ENCODE results near the gene MRPL54. TPM values are rescaled to one million over a fixed set of nuclear protein-coding genes. Genes with fewer than 3 reads are reported as not detected.

Gene MRPL54
- total RNA-seq, 1 donor from 2014 or later, result 53.2 TPM

- Mint-ChIP-seq H3K9me3 (ENCODE audit: unreplicated experiment) (no peaks in the 10 kb centered on the region), H3K27ac (ENCODE audit: unreplicated experiment) (no peak overlapping the region), H3K4me3 (ENCODE audit: unreplicated experiment) (no peak overlapping the region), H3K27me3 (ENCODE audit: unreplicated experiment) (peaks cover 27% of the 10 kb centered on the region), H3K4me1 (ENCODE audit: unreplicated experiment) (peaks cover 4% of the 10 kb centered on the region), H3K36me3 (ENCODE audit: unreplicated experiment) (no peaks in the 10 kb centered on the region)
- DNase-seq (ENCODE audit: extremely low spot score, unreplicated experiment), result no peak
- TF ChIP-seq CTCF (IDR thresholded peaks at IDR 0.05), result no peak
Observed at GRCh38 chr19:3803986-3804385, 41.5 kb downstream of the MRPL54 start.

GRCh38 chr19:3804429-3804828, 41.9 kb downstream of the MRPL54 start:
- no peak overlapping the region for H3K27ac Mint-ChIP-seq (ENCODE audit: unreplicated experiment)
- H3K36me3 Mint-ChIP-seq (ENCODE audit: unreplicated experiment), result no peaks in the 10 kb centered on the region
- H3K9me3 Mint-ChIP-seq (ENCODE audit: unreplicated experiment), result no peaks in the 10 kb centered on the region
- no peak for DNase-seq (ENCODE audit: extremely low spot score, unreplicated experiment)
- peaks cover 22% of the 10 kb centered on the region for H3K27me3 Mint-ChIP-seq (ENCODE audit: unreplicated experiment)
- peaks cover 4% of the 10 kb centered on the region for H3K4me1 Mint-ChIP-seq (ENCODE audit: unreplicated experiment)
- TF ChIP-seq CTCF (IDR thresholded peaks at IDR 0.05), result no peak
- H3K4me3 Mint-ChIP-seq (ENCODE audit: unreplicated experiment), result no peak overlapping the region

GRCh38 chr19:3805859-3806258, 43.4 kb downstream of the MRPL54 start:
- TF ChIP-seq CTCF (IDR thresholded peaks at IDR 0.05), result no peak
- peaks cover 4% of the 10 kb centered on the region for H3K4me1 Mint-ChIP-seq (ENCODE audit: unreplicated experiment)
- no peak overlapping the region for H3K27ac Mint-ChIP-seq (ENCODE audit: unreplicated experiment)
- no peaks in the 10 kb centered on the region for H3K9me3 Mint-ChIP-seq (ENCODE audit: unreplicated experiment)
- H3K36me3 Mint-ChIP-seq (ENCODE audit: unreplicated experiment), result no peaks in the 10 kb centered on the region
- no peak for DNase-seq (ENCODE audit: extremely low spot score, unreplicated experiment)
- peaks cover 18% of the 10 kb centered on the region for H3K27me3 Mint-ChIP-seq (ENCODE audit: unreplicated experiment)
- H3K4me3 Mint-ChIP-seq (ENCODE audit: unreplicated experiment), result no peak overlapping the region

GRCh38 chr19:3807131-3807480, 44.6 kb downstream of the MRPL54 start:
- no peak for DNase-seq (ENCODE audit: extremely low spot score, unreplicated experiment)
- no peaks in the 10 kb centered on the region for H3K4me1 Mint-ChIP-seq (ENCODE audit: unreplicated experiment)
- no peak for TF ChIP-seq CTCF (IDR thresholded peaks at IDR 0.05)
- H3K4me3 Mint-ChIP-seq (ENCODE audit: unreplicated experiment), result no peak overlapping the region
- no peak overlapping the region for H3K27ac Mint-ChIP-seq (ENCODE audit: unreplicated experiment)
- H3K27me3 Mint-ChIP-seq (ENCODE audit: unreplicated experiment), result peaks cover 8% of the 10 kb centered on the region
- no peaks in the 10 kb centered on the region for H3K36me3 Mint-ChIP-seq (ENCODE audit: unreplicated experiment)
- H3K9me3 Mint-ChIP-seq (ENCODE audit: unreplicated experiment), result no peaks in the 10 kb centered on the region

- Mint-ChIP-seq H3K4me1 (ENCODE audit: unreplicated experiment) (no peaks in the 10 kb centered on the region), H3K36me3 (ENCODE audit: unreplicated experiment) (no peaks in the 10 kb centered on the region), H3K27ac (ENCODE audit: unreplicated experiment) (no peak overlapping the region), H3K4me3 (ENCODE audit: unreplicated experiment) (no peak overlapping the region), H3K27me3 (ENCODE audit: unreplicated experiment) (peaks cover 7% of the 10 kb centered on the region), H3K9me3 (ENCODE audit: unreplicated experiment) (no peaks in the 10 kb centered on the region)
- TF ChIP-seq CTCF (IDR thresholded peaks at IDR 0.05), result no peak
- DNase-seq (ENCODE audit: extremely low spot score, unreplicated experiment), result no peak
Observed at GRCh38 chr19:3807574-3808354, 45.3 kb downstream of the MRPL54 start.
